ENCODE results near the gene GATAD2B.
"Not testable (repeated sequence)": the region's sequence is repeated elsewhere in the genome, so short reads cannot be mapped to it uniquely, and the experiment has no call there.

Gene GATAD2B

GRCh38 chr1:153775458-153776327 is 147.1 kb downstream of the GATAD2B start:
- DNase-seq = peak; percentile 79

- peak; percentile 63 for DNase-seq
Measured at GRCh38 chr1:153774780-153775457, 147.9 kb downstream of the GATAD2B start, which contains the start of gene SLC27A3. Gene SLC27A3 (plus strand): TSS chr1:153775407. CDS start chr1:153775498, 91 bp downstream.

- no peak for DNase-seq
Measured at GRCh38 chr1:153774026-153774595, 148.7 kb downstream of the GATAD2B start.

- no peak for DNase-seq
Measured at GRCh38 chr1:153773096-153773921, 149.5 kb downstream of the GATAD2B start.

- DNase-seq = no peak
Measured at GRCh38 chr1:153771841-153772593, 150.8 kb downstream of the GATAD2B start.

GRCh38 chr1:153771261-153771660 is 151.5 kb downstream of the GATAD2B start:
- DNase-seq = no peak

GRCh38 chr1:153770797-153771196 is 152.0 kb downstream of the GATAD2B start:
- no peak for DNase-seq

- DNase-seq = no peak
Measured at GRCh38 chr1:153769221-153769620, 153.6 kb downstream of the GATAD2B start.

- no peak for DNase-seq
Measured at GRCh38 chr1:153768316-153769181, 154.2 kb downstream of the GATAD2B start.

GRCh38 chr1:153767519-153767918 is 155.3 kb downstream of the GATAD2B start:
- no peak for DNase-seq

GRCh38 chr1:153766663-153767062 is 156.1 kb downstream of the GATAD2B start:
- DNase-seq = not testable (repeated sequence)

GRCh38 chr1:153764310-153764709 is 158.5 kb downstream of the GATAD2B start:
- DNase-seq = no peak

GRCh38 chr1:153763365-153764225 is 159.2 kb downstream of the GATAD2B start:
- no peak for DNase-seq

- no peak for DNase-seq
Measured at GRCh38 chr1:153760440-153760839, 162.3 kb downstream of the GATAD2B start.
